K562 (cell line): ENCODE measurements around the gene GCN1. TPM values are rescaled to one million over a fixed set of nuclear protein-coding genes. Genes with fewer than 3 reads are reported as not detected.

Source experiments
- ATAC-seq: fragments of 200-7000 bp; cut with Tn5 transposase; 3 replicates; pipeline ENCODE4 v1.9.1; 2020; ENCODE audit warnings: moderate library complexity
- BruUV-seq: library from RNA; stranded (reverse); fragments of 400-500 nt; replicated peaks from 2 replicates; lab custom pipeline; 2021; lab: Mats Ljungman, UMichigan
- CTCF ChIA-PET: fragments of 300-600 bp; formaldehyde crosslinking; extraction: SDS; loops from one replicate; lab custom pipeline; 2021; ENCODE audit warnings: low intra/inter-chr PET ratio; lab: Yijun Ruan, JAX
- POLR2A ChIA-PET: fragments of 300-600, 350-650 bp; sonication (Branson Sonifier 250); formaldehyde crosslinking; extraction: SDS; loops from one replicate; lab custom pipeline; 2021; ENCODE audit warnings: antibody characterized with exemption, inconsistent platforms; lab: Yijun Ruan, JAX
- DNase-seq, 4 experiments: peaks; one replicate each; pipeline versions ENCODE4 v3.0.0 to v3.0.0-alpha.2; 2011 to 2018; ENCODE audit warnings: low spot score in 3 of 4, mixed read lengths in 3 of 4; ENCODE audit errors: extremely low read depth in 1 of 4
- FAIRE-seq: peaks from 2 replicates; lab custom pipeline; 2011; peaks lifted over from hg19 to GRCh38; lab: Jason Lieb, UNC
- H2AFZ ChIP-seq: 2 replicates; pipeline ENCODE4 v1.6.0; 2011; ENCODE audit warnings: low read depth, low read length, control low read depth, inconsistent platforms
- H3K27ac ChIP-seq: fragments of 200-600 bp; 3 replicates; pipeline ENCODE4 v1.8.0; 2011; ENCODE audit warnings: low read depth, mild to moderate bottlenecking, control low read depth, inconsistent platforms, low read length, moderate library complexity, mixed read lengths; ENCODE audit errors: extremely low read depth
- H3K27me3 ChIP-seq, 2 experiments: fragments of 300-600 bp in 1 of 2; 2 replicates in 1 of 2; 3 replicates in 1 of 2; pipeline versions ENCODE4 v1.6.0 to v1.8.0; 2011; ENCODE audit warnings: inconsistent platforms in 2 of 2, low read length in 2 of 2, mild to moderate bottlenecking in 1 of 2, mixed read lengths in 1 of 2, moderate library complexity in 1 of 2; ENCODE audit not compliant: control insufficient read depth in 2 of 2, insufficient read depth in 2 of 2
- H3K36me3 ChIP-seq: fragments of 300-600 bp; 3 replicates; pipeline ENCODE4 v1.8.0; 2011; ENCODE audit warnings: mild to moderate bottlenecking, low read length, inconsistent platforms; ENCODE audit not compliant: control insufficient read depth, insufficient read depth
- H3K4me1 ChIP-seq, 2 experiments: fragments of 200-600 bp in 1 of 2; replicated peaks in 1 of 2; 2 replicates in 1 of 2; 3 replicates in 1 of 2; pipeline versions ENCODE4 v1.5.1 to v1.8.0; 2011; ENCODE audit warnings: inconsistent platforms in 2 of 2, low read length in 2 of 2, mild to moderate bottlenecking in 1 of 2, mixed read lengths in 1 of 2, moderate library complexity in 1 of 2; ENCODE audit not compliant: control insufficient read depth in 2 of 2, insufficient read depth in 2 of 2
- H3K4me2 ChIP-seq: 2 replicates; pipeline ENCODE4 v1.6.1; 2011; ENCODE audit warnings: low read length, control low read depth, inconsistent platforms, mixed read lengths; ENCODE audit not compliant: insufficient read depth
- H3K4me3 ChIP-seq: fragments of 200-600 bp; sonication (generic), shearing (Covaris generic); 2 replicates; pipeline ENCODE4 v1.5.1; 2016; ENCODE audit warnings: control low read depth, inconsistent platforms
- H3K79me2 ChIP-seq: fragments of 200-600 bp; 3 replicates; pipeline ENCODE4 v1.8.0; 2011; ENCODE audit warnings: low read length, inconsistent platforms; ENCODE audit not compliant: control insufficient read depth, insufficient read depth
- H3K9ac ChIP-seq, 2 experiments: 2 replicates each; pipeline versions ENCODE4 v1.6.0 to v1.6.1; 2011; ENCODE audit warnings: low read depth in 2 of 2, low read length in 2 of 2, control low read depth in 1 of 2, inconsistent platforms in 1 of 2, mild to moderate bottlenecking in 1 of 2, mixed read lengths in 1 of 2; ENCODE audit not compliant: insufficient read depth in 1 of 2
- H3K9me1 ChIP-seq: one replicate; pipeline ENCODE4 v1.6.0; 2011; ENCODE audit warnings: inconsistent platforms, mild to moderate bottlenecking, low read length, moderate library complexity; ENCODE audit not compliant: control insufficient read depth, insufficient read depth
- H3K9me3 ChIP-seq: replicated peaks from 2 replicates; pipeline ENCODE4 v1.5.1; 2011; ENCODE audit warnings: low read depth, low read length, inconsistent platforms; ENCODE audit not compliant: control insufficient read depth, insufficient read depth
- H4K20me1 ChIP-seq: replicated peaks from 2 replicates; pipeline ENCODE4 v1.6.1; 2011; ENCODE audit warnings: low read length, inconsistent platforms, mixed read lengths; ENCODE audit not compliant: control insufficient read depth, insufficient read depth
- EP400 ChIP-seq: fragments of 450-650 bp; IDR thresholded peaks from 2 replicates; pipeline ENCODE4 v1.6.1; 2017; ENCODE audit warnings: antibody characterized with exemption, mild to moderate bottlenecking, moderate library complexity
- KDM5B ChIP-seq: fragments of 200-600 bp; sonication (generic); IDR thresholded peaks from 2 replicates; pipeline ENCODE4 v1.6.1; 2012; ENCODE audit warnings: low read depth, mild to moderate bottlenecking, moderate library complexity, low read length, control low read depth, inconsistent platforms; ENCODE audit not compliant: insufficient replicate concordance
- PML ChIP-seq: IDR thresholded peaks from 2 replicates; pipeline ENCODE4 v1.6.1; 2012; ENCODE audit warnings: low read length, inconsistent platforms
- PURB ChIP-seq: sonication (generic); formaldehyde crosslinking; IDR thresholded peaks from 2 replicates; pipeline ENCODE4 v1.9.0; 2021; ENCODE audit warnings: low read depth, mild to moderate bottlenecking, missing genetic modification reagents
- RNF2 ChIP-seq: sonication (generic); IDR thresholded peaks from 2 replicates; pipeline ENCODE4 v1.6.1; 2016
- SLC30A9 ChIP-seq: fragments of 250-450 bp; sonication (Bioruptor Pico); IDR thresholded peaks from 2 replicates; pipeline ENCODE4 v1.8.0; 2022; ENCODE audit warnings: mild to moderate bottlenecking, moderate library complexity
- ZFPM2 ChIP-seq: fragments of 250-450 bp; sonication (Bioruptor Pico); IDR thresholded peaks from 2 replicates; pipeline ENCODE4 v1.5.1; 2022; ENCODE audit warnings: mild to moderate bottlenecking
- WGBS: fragments of 100-300 bp; shearing (Covaris generic); methylation state at CpG from one replicate; pipeline ENCODE4 v1.1.6; 2016; ENCODE audit warnings: low coverage, mixed read lengths; ENCODE audit not compliant: insufficient coverage; ENCODE audit errors: missing lambda C conversion rate; 5-methylcytosine and 5-hydroxymethylcytosine counted together
- in situ Hi-C: fragments of 300-500 bp; cut with MboI; formaldehyde crosslinking; loops from 4 replicates; pipeline ENCODE4 v1.15.0; 2018; ENCODE audit warnings: inconsistent platforms, mixed read lengths
- intact Hi-C: fragments of 100-400 bp; cut with micrococcal nuclease; formaldehyde crosslinking; loops from 2 replicates; pipeline ENCODE4 v1.14.2; 2022
- polyA plus RNA-seq, 8 experiments: library from polyadenylated mRNA; depleted of rRNA in 4 of 8; stranded (reverse) in 5 of 8; unstranded in 3 of 8; fragments of >200 nt; fragmentation: Nextera tagmentation in 2 of 8; fragmentation: Illumina TruSeq in 1 of 8; extraction: Ambion mirVana in 2 of 8; extraction: Trizol in 1 of 8; gene quantifications; 2 replicates each; pipeline versions ENCODE4 v1.2.1 to v1.2.3, GENCODE V29; 2011 to 2014; ENCODE audit warnings: inconsistent platforms in 1 of 8, missing spikeins in 1 of 8
- total RNA-seq, 7 experiments: library from RNA; depleted of rRNA in 6 of 7; stranded (reverse); fragments of >200 nt in 6 of 7; fragmentation: Illumina TruSeq in 2 of 7; extraction: Trizol in 2 of 7; gene quantifications; 2 replicates each; pipeline versions ENCODE4 v1.2.1 to v1.2.3, GENCODE V29; 2011 to 2021; ENCODE audit warnings: low replicate concordance in 1 of 7
- TF ChIP-seq, protein P1 (sequence below): fragments of 450-650 bp; formaldehyde crosslinking; IDR thresholded peaks from 2 replicates; pipeline ENCODE4 v1.4.0; 2020; ENCODE audit warnings: mild to moderate bottlenecking, moderate library complexity
- TF ChIP-seq, protein P2 (sequence below), 2 experiments: fragments of 150-350 bp in 1 of 2; IDR thresholded peaks; 2 replicates each; pipeline ENCODE4 v1.6.1; 2012 to 2016; ENCODE audit warnings: low read depth in 2 of 2, low read length in 2 of 2, mild to moderate bottlenecking in 1 of 2, moderate library complexity in 1 of 2

Gene GCN1
- total and polyA plus RNA-seq, 9 of the 15 experiments (the other 6 are each of a cell fraction or from before 2014, with no cell fraction given) = 11.9 to 190 (median 51.7) TPM

DNA sequence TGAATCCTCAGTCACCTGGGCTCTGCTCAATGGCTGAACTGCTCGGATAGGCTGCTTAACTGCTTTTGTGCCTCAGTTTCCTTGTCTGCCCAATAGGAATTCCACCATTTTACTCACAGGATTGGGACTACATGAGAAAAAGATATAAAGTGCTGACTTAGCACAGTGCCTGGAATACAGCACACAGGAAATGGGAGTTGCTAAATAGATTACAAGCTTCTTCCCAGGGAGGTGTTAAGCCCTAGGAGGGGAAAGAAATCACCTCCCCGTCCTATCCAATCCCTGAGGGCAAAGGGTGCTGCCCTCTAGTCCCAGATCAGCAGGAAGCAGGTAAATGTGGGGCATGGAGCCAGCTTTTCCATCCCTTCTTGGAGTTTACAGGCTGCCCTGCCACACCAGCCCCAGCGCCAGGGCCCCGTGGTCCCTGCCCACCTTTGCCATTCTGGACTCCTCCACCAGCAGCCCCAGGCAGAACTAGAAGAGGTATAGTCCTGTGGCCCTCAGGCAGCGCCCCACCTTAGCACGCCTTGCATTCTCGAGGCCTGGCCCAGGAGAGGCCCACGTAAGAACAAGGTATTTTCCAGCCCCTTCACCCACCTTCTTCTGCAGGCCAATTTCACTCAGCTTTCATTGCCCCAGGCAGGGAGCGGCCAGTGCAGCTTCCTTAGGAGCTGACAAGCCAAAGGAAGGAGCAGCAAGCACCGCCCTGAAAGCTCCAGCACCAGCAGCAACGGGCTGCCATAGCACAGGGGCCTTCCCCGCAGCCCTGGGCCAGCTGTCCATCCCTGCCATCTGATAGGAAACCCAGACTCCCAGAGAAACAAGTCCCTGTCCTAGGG, 35.2 kb upstream of the GCN1 start (continued):
- TF ChIP-seq, protein P1, sequence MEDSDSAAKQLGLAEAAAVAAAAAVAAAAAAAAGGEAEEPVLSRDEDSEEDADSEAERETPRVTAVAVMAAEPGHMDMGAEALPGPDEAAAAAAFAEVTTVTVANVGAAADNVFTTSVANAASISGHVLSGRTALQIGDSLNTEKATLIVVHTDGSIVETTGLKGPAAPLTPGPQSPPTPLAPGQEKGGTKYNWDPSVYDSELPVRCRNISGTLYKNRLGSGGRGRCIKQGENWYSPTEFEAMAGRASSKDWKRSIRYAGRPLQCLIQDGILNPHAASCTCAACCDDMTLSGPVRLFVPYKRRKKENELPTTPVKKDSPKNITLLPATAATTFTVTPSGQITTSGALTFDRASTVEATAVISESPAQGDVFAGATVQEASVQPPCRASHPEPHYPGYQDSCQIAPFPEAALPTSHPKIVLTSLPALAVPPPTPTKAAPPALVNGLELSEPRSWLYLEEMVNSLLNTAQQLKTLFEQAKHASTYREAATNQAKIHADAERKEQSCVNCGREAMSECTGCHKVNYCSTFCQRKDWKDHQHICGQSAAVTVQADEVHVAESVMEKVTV (CRISPR knock-in tag) = no peak
- TF ChIP-seq SLC30A9 (no peak), KDM5B (peak; percentile 45)

GRCh38 chr12:120229071-120229486, 34.6 kb upstream of the GCN1 start:
- peak; percentile 63 for ATAC-seq
- POLR2A ChIA-PET = interaction anchor here (0.7 to 17.7 kb wide), 15 partner anchors 10 to 98 kb away, joined by 3 to 420 read pairs (median 6); partner anchors contain the start of genes GCN1, PLA2G1B, PXN and RNU4-1
- intact Hi-C loops = loop anchor here (1.0 to 5.0 kb wide), 2 partner anchors 13 to 128 kb away; no protein-coding TSS in a partner anchor
- TF ChIP-seq PML = peak; percentile 77
- TF ChIP-seq EP400 = 0 out of 2 replicates have a peak, but pooled peaks have one; percentile 7
- TF ChIP-seq PURB (CRISPR knock-in tag) = no peak
- no peak for TF ChIP-seq ZFPM2 (CRISPR knock-in tag)
- TF ChIP-seq, protein P2, sequence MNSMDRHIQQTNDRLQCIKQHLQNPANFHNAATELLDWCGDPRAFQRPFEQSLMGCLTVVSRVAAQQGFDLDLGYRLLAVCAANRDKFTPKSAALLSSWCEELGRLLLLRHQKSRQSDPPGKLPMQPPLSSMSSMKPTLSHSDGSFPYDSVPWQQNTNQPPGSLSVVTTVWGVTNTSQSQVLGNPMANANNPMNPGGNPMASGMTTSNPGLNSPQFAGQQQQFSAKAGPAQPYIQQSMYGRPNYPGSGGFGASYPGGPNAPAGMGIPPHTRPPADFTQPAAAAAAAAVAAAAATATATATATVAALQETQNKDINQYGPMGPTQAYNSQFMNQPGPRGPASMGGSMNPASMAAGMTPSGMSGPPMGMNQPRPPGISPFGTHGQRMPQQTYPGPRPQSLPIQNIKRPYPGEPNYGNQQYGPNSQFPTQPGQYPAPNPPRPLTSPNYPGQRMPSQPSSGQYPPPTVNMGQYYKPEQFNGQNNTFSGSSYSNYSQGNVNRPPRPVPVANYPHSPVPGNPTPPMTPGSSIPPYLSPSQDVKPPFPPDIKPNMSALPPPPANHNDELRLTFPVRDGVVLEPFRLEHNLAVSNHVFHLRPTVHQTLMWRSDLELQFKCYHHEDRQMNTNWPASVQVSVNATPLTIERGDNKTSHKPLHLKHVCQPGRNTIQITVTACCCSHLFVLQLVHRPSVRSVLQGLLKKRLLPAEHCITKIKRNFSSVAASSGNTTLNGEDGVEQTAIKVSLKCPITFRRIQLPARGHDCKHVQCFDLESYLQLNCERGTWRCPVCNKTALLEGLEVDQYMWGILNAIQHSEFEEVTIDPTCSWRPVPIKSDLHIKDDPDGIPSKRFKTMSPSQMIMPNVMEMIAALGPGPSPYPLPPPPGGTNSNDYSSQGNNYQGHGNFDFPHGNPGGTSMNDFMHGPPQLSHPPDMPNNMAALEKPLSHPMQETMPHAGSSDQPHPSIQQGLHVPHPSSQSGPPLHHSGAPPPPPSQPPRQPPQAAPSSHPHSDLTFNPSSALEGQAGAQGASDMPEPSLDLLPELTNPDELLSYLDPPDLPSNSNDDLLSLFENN (IDR thresholded peaks at IDR 0.05; ENCODE audit: low read depth in 2 of 2, low read length in 2 of 2) = peak in 1 of 2 experiments; percentile 61; a peak in 1 of 4 replicates
- peak; percentile 67 for TF ChIP-seq RNF2

More at GRCh38 chr12:120229071-120229486, 34.6 kb upstream of the GCN1 start:
- Histone ChIP-seq H3K4me3 (peak overlapping the region; percentile 7; the same call in 1 of the 2 replicates), H3K4me1 (peaks cover 80 to 83% of the 10 kb centered on the region in 2 experiments), H3K9me1 (peaks cover 3% of the 10 kb centered on the region), H3K36me3 (peaks cover 15% of the 10 kb centered on the region; the same call in 2 of the 3 replicates), H3K27ac (peak overlapping the region; percentile 96), H3K9ac (peak overlapping the region; percentile 59 to 73), H3K79me2 (peaks cover 49% of the 10 kb centered on the region), H3K9me3 (no peaks in the 10 kb centered on the region), H4K20me1 (peaks cover 9% of the 10 kb centered on the region), H3K4me2 (peak overlapping the region; percentile 78), H3K27me3 (no peaks in the 10 kb centered on the region), H2AFZ (peak overlapping the region; percentile 62; the same call in 1 of the 2 replicates)
- no TSS peak for BruUV-seq
- DNase-seq (peak; percentile 77 to 97 (median 84)), FAIRE-seq (peak; percentile 90)
- in situ Hi-C loops = loop anchor here (5.0 kb wide), 1 partner anchor 33 kb away; no protein-coding TSS in a partner anchor
- 0% methylated on average over 7 of the region's 7 CpGs for WGBS
- CTCF ChIA-PET = interaction anchor here (0.6 to 2.9 kb wide), 4 partner anchors 37 to 305 kb away, joined by 3 to 35 read pairs (median 5); partner anchors contain the start of genes GATC, PXN, RNF10 and TRIAP1
